HCT116 (cell line): ENCODE results near the gene SRGAP2C.
"Not testable (repeated sequence)": the region's sequence is repeated elsewhere in the genome, so short reads cannot be mapped to it uniquely, and the experiment has no call there.

Experiments
- POLR2AphosphoS5 ChIP-seq: IDR thresholded peaks from 2 replicates; pipeline ENCODE4 v1.6.1; 2011; ENCODE audit warnings: mild to moderate bottlenecking, low read depth, low read length, moderate library complexity
- SP1 ChIP-seq: IDR thresholded peaks from 2 replicates; pipeline ENCODE4 v1.6.1; 2012; ENCODE audit warnings: low read depth

DNA sequence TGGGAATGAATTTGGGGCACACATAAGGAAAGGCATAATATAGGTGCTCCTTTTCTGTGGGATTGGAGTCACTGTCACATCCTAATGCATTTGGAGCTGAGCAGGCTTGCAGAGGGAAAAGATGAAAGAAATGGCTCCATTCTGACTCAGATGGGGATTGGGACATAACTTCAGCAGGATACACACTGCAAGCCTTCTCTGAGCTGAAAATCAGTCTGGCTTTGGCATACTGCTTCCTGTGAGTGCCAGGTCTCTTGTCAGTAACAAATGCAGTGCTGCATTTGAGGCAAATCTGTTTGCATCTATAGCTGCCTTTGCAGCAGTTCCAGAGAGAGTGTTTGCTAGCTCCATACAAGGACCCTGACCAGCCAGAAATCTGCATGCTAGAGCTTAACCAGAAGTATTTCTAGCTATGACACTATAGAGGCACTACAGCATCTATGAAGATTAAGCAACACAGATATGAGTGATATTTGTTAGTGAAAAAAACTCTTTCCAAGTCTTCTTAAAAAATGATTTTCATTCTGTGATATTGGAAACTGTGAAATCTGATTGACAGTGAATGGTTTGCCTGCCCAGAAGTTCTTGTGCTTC, 98.9 kb downstream of the SRGAP2C start:
- TF ChIP-seq POLR2AphosphoS5, SP1: not testable (repeated sequence)
